NB4 (cell line): ENCODE data around the gene INPP4A.

ENCODE experiments used
- CTCF ChIP-seq: IDR thresholded peaks from one replicate; pipeline ENCODE4 v1.5.1; 2012; ENCODE audit warnings: low read depth, low read length
- POLR2A ChIP-seq: IDR thresholded peaks from 2 replicates; pipeline ENCODE4 v1.6.1; 2011; ENCODE audit warnings: mild to moderate bottlenecking; ENCODE audit not compliant: insufficient read length; ENCODE audit errors: extremely low read depth

- TF ChIP-seq CTCF (no peak), POLR2A (no peak)
Observed at GRCh38 chr2:98452396-98453027, 7.9 kb downstream of the INPP4A start.
